Pancreas (tissue), 10 donors: Measurements from ENCODE around the gene FOXJ1. TPM values are rescaled to one million over a fixed set of nuclear protein-coding genes. Genes with fewer than 3 reads are reported as not detected.
"Not testable (repeated sequence)": the region's sequence is repeated elsewhere in the genome, so short reads cannot be mapped to it uniquely, and the experiment has no call there.

Experiments
- ATAC-seq, 4 donors: fragments of 200-7000 bp; cut with Tn5 transposase; one replicate each; pipeline versions ENCODE4 v1.8.0 to v1.9.1; 2020; ENCODE audit warnings: mild to moderate bottlenecking in 4 of 4, moderate library complexity in 4 of 4
- DNase-seq, 6 donors: peaks; one replicate each; pipeline ENCODE4 v3.0.0-alpha.2; 2020
- FAIRE-seq: peaks from 2 replicates; lab custom pipeline; 2012; peaks lifted over from hg19 to GRCh38; lab: Jason Lieb, UNC
- H3K27ac ChIP-seq, 4 donors: fragments of 200-600 bp; sonication (generic); 1 replicate in 3 of 4; 2 replicates in 1 of 4; pipeline versions ENCODE4 v1.5.0 to v1.8.0; 2020
- H3K27me3 ChIP-seq, 4 donors: fragments of 200-600 bp; one replicate each; pipeline ENCODE4 v1.8.0; 2021
- H3K36me3 ChIP-seq, 3 donors: fragments of 200-600 bp; sonication (generic) in 1 of 3; one replicate each; pipeline versions ENCODE4 v1.5.0 to v1.8.0; 2020 to 2021
- H3K4me1 ChIP-seq, 3 donors: fragments of 200-600 bp; one replicate each; pipeline ENCODE4 v1.8.0; 2021
- H3K4me3 ChIP-seq, 4 donors: fragments of 200-600 bp; sonication (generic) in 2 of 4; one replicate each; pipeline versions ENCODE4 v1.5.0 to v1.8.0; 2020 to 2021
- H3K9me3 ChIP-seq, 4 donors: fragments of 200-600 bp; one replicate each; pipeline ENCODE4 v1.8.0; 2021
- CTCF ChIP-seq, 4 donors: fragments of 200-600 bp; sonication (generic) in 3 of 4; IDR thresholded peaks; one replicate each; pipeline versions ENCODE4 v1.5.0 to v1.8.0; 2021; ENCODE audit warnings: antibody characterized with exemption in 4 of 4
- WGBS, 2 donors: extraction: QIAGEN DNeasy Blood & Tissue Kit; methylation state at CpG; one replicate each; pipeline ENCODE4 v1.1.7; 2013; 5-methylcytosine and 5-hydroxymethylcytosine counted together
- intact Hi-C, 3 donors: fragments of 100-400 bp; cut with DNase I; formaldehyde crosslinking; loops; one replicate each; pipeline versions ENCODE4 v1.11.1 to v1.14.2; 2022
- polyA plus RNA-seq, 2 donors: library from polyadenylated mRNA; stranded (reverse); fragments of 200-250 nt; gene quantifications; one replicate each; pipeline ENCODE4 v1.2.3, GENCODE V29; 2013
- total RNA-seq, 6 donors: library from RNA; stranded (reverse); fragmentation: NEBNext Ultra II Directional in 4 of 6; extraction: Animal tissue kit (Norgen Biotek cat#: 25700) in 4 of 6; gene quantifications; one replicate each; pipeline versions ENCODE4 v1.2.1 to v1.2.4, GENCODE V29; 2021 to 2023
- donor health status: healthy with polysubstance abuse.
- donor health status: DM: no; HTN: no; CAD: no; lungs with moderate emphysema.
- donor health status: DM: no; HTN: no; CAD: no.
- donor health status: control.
- donor health status: control.
- donor health status: Bipolar disorder and iron deficiency.
- donor health status: DM: yes; HTN: yes; CAD: no.
- donor health status: DM: no; HTN: no; CAD: no.
- donor health status: DM: no; HTN: no; CAD: no.
- donor health status: DM: yes; HTN: yes; CAD: no.

The FOXJ1 gene
- 1 to 10 TPM in 1 of 6 donors, under 1 TPM in 5; 0.14 to 1.2 (median 0.36) TPM for total RNA-seq
- polyA plus RNA-seq, result 1 to 10 TPM; 2.4 to 5.7 TPM

GRCh38 chr17:76141212-76142038 is at the start of gene FOXJ1:
Gene FOXJ1 (minus strand): TSS chr17:76141245. CDS start chr17:76140395, 850 bp downstream.
- ATAC-seq (peak; percentile 89 to 93 (median 92)), FAIRE-seq (no peak), DNase-seq (peak; percentile 86 to 97 (median 92))
- Histone ChIP-seq H3K27me3 (no peaks in the 10 kb centered on the region), H3K4me3 (peak within 1 kb of the TSS in 3 of 4 donors; percentile 4 to 53 (median 34)), H3K9me3 (no peaks in the 10 kb centered on the region), H3K36me3 (no peaks in the 10 kb centered on the region), H3K27ac (no peak within 1 kb of the TSS), H3K4me1 (peaks cover 0 to 3% (median 0%) of the 10 kb centered on the region in 3 donors)
- intact Hi-C loops, result no loop called here
- no peak for TF ChIP-seq CTCF (IDR thresholded peaks at IDR 0.05)
- 9 to 10% methylated on average over 55 to 59 of the region's 59 CpGs for WGBS, 2 donors

- Histone ChIP-seq H3K27me3 (no peaks in the 10 kb centered on the region), H3K4me1 (no peaks in the 10 kb centered on the region), H3K4me3 (no peak overlapping the region), H3K36me3 (no peaks in the 10 kb centered on the region), H3K27ac (no peak overlapping the region), H3K9me3 (no peaks in the 10 kb centered on the region)
- intact Hi-C loops, result no loop called here
- FAIRE-seq (no peak), ATAC-seq (no peak), DNase-seq (no peak)
- 83 to 89% methylated on average over 4 of the region's 4 CpGs for WGBS, 2 donors
- no peak for TF ChIP-seq CTCF (IDR thresholded peaks at IDR 0.05)
Measured at GRCh38 chr17:76189741-76190140, 48.7 kb upstream of the FOXJ1 start.

- intact Hi-C loops, result no loop called here
- Histone ChIP-seq H3K27me3 (no peaks in the 10 kb centered on the region), H3K4me1 (no peaks in the 10 kb centered on the region), H3K4me3 (no peak overlapping the region), H3K27ac (no peak overlapping the region), H3K36me3 (no peaks in the 10 kb centered on the region), H3K9me3 (no peaks in the 10 kb centered on the region)
- FAIRE-seq (no peak), ATAC-seq (no peak), DNase-seq (no peak)
- no peak for TF ChIP-seq CTCF (IDR thresholded peaks at IDR 0.05)
- WGBS, 2 donors, result 69 to 76% methylated on average over 4 of the region's 4 CpGs
Measured at GRCh38 chr17:76189247-76189646, 48.2 kb upstream of the FOXJ1 start.

GRCh38 chr17:76188213-76189016 is 47.4 kb upstream of the FOXJ1 start:
- intact Hi-C loops, result no loop called here
- no peak for DNase-seq
- 59 to 66% methylated on average over 4 of the region's 4 CpGs for whole genome bisulfite sequencing, 2 donors
- Histone ChIP-seq H3K4me1 (no peaks in the 10 kb centered on the region), H3K36me3 (no peaks in the 10 kb centered on the region), H3K27ac (no peak overlapping the region), H3K27me3 (no peaks in the 10 kb centered on the region), H3K9me3 (no peaks in the 10 kb centered on the region), H3K4me3 (no peak overlapping the region)
- TF ChIP-seq CTCF (IDR thresholded peaks at IDR 0.05), result no peak
- no peak for FAIRE-seq
- ATAC-seq, result no peak

GRCh38 chr17:76186774-76187173 is 45.7 kb upstream of the FOXJ1 start:
- H3K4me1 ChIP-seq, ATAC-seq, DNase-seq, H3K27me3 ChIP-seq, H3K27ac ChIP-seq, intact Hi-C loops, H3K36me3 ChIP-seq, FAIRE-seq, H3K4me3 ChIP-seq, H3K9me3 ChIP-seq: not testable (repeated sequence)
- 98 to 100% methylated on average over 2 of the region's 2 CpGs for WGBS, 2 donors
